ENCODE data around the gene GFOD2. TPM values are rescaled to one million over a fixed set of nuclear protein-coding genes. Genes with fewer than 3 reads are reported as not detected.
A peak's percentile ranks its signal among the peaks of the same experiment; 100 is the strongest.

Gene GFOD2
- total and polyA plus RNA-seq, 4 donors: 7.4 to 27.3 (median 13.6) TPM

GRCh38 chr16:67644038-67644437 lies 75.1 kb downstream of the GFOD2 start:
- no peak for ATAC-seq (ENCODE audit: low FRiP score)
- Histone ChIP-seq H3K4me3 (ENCODE audit: low read length in 2 of 2) (no peak overlapping the region), H3K27ac (ENCODE audit: low read depth in 1 of 2, low read length in 2 of 2) (no peak overlapping the region), H3K27me3 (ENCODE audit: control insufficient read depth in 1 of 2, insufficient read depth in 2 of 2, low read length in 1 of 2) (no peaks in the 10 kb centered on the region), H3K36me3 (ENCODE audit: control insufficient read depth in 1 of 2, insufficient read depth in 2 of 2, low read length in 1 of 2) (no peaks in the 10 kb centered on the region), H3K4me1 (ENCODE audit: control insufficient read depth in 1 of 2, insufficient read depth in 2 of 2, low read length in 2 of 2) (no peaks in the 10 kb centered on the region), H3K9me3 (ENCODE audit: control insufficient read depth, low read length) (no peaks in the 10 kb centered on the region)
- intact Hi-C loops (cut with DNase I): no loop called here
- WGBS, 2 donors: 90 to 93% methylated on average over 9 of the region's 9 CpGs
- DNase-seq: peak in 1 of 2 donors; percentile 67

GRCh38 chr16:67641779-67642708 lies 77.1 kb downstream of the GFOD2 start:
- no peak overlapping the region for H3K27ac ChIP-seq (ENCODE audit: low read depth in 1 of 2, low read length in 2 of 2)
- H3K9me3 ChIP-seq (ENCODE audit: control insufficient read depth, low read length): no peaks in the 10 kb centered on the region
- H3K4me3 ChIP-seq (ENCODE audit: low read length in 2 of 2): no peak overlapping the region
- H3K4me1 ChIP-seq (ENCODE audit: control insufficient read depth in 1 of 2, insufficient read depth in 2 of 2, low read length in 2 of 2): no peaks in the 10 kb centered on the region
- no peaks in the 10 kb centered on the region for H3K27me3 ChIP-seq (ENCODE audit: control insufficient read depth in 1 of 2, insufficient read depth in 2 of 2, low read length in 1 of 2)
- DNase-seq: peak; percentile 85 to 90
- intact Hi-C loops (cut with DNase I): no loop called here
- WGBS, 2 donors: 10 to 12% methylated on average over 10 of the region's 10 CpGs
- peak; percentile 69 for ATAC-seq (ENCODE audit: low FRiP score)
- peaks cover 0 to 3% of the 10 kb centered on the region in 2 donors for H3K36me3 ChIP-seq (ENCODE audit: control insufficient read depth in 1 of 2, insufficient read depth in 2 of 2, low read length in 1 of 2)

GRCh38 chr16:67637625-67638024 lies 81.5 kb downstream of the GFOD2 start:
- 91 to 95% methylated on average over 12 of the region's 12 CpGs for WGBS, 2 donors
- no peak overlapping the region for H3K27ac ChIP-seq (ENCODE audit: low read depth in 1 of 2, low read length in 2 of 2)
- H3K27me3 ChIP-seq (ENCODE audit: control insufficient read depth in 1 of 2, insufficient read depth in 2 of 2, low read length in 1 of 2): no peaks in the 10 kb centered on the region
- H3K9me3 ChIP-seq (ENCODE audit: control insufficient read depth, low read length): no peaks in the 10 kb centered on the region
- H3K4me3 ChIP-seq (ENCODE audit: low read length in 2 of 2): no peak overlapping the region
- intact Hi-C loops (cut with DNase I): no loop called here
- H3K36me3 ChIP-seq (ENCODE audit: control insufficient read depth in 1 of 2, insufficient read depth in 2 of 2, low read length in 1 of 2): peaks cover 5 to 8% of the 10 kb centered on the region in 2 donors
- no peaks in the 10 kb centered on the region for H3K4me1 ChIP-seq (ENCODE audit: control insufficient read depth in 1 of 2, insufficient read depth in 2 of 2, low read length in 2 of 2)
- ATAC-seq (ENCODE audit: low FRiP score): no peak
- DNase-seq: peak in 1 of 2 donors; percentile 21

- Histone ChIP-seq H3K27me3 (ENCODE audit: control insufficient read depth in 1 of 2, insufficient read depth in 2 of 2, low read length in 1 of 2) (no peaks in the 10 kb centered on the region), H3K4me1 (ENCODE audit: control insufficient read depth in 1 of 2, insufficient read depth in 2 of 2, low read length in 2 of 2) (no peaks in the 10 kb centered on the region), H3K27ac (ENCODE audit: low read depth in 1 of 2, low read length in 2 of 2) (no peak overlapping the region), H3K4me3 (ENCODE audit: low read length in 2 of 2) (no peak overlapping the region), H3K36me3 (ENCODE audit: control insufficient read depth in 1 of 2, insufficient read depth in 2 of 2, low read length in 1 of 2) (peaks cover 5 to 8% of the 10 kb centered on the region in 2 donors), H3K9me3 (ENCODE audit: control insufficient read depth, low read length) (no peaks in the 10 kb centered on the region)
- ATAC-seq (ENCODE audit: low FRiP score) (no peak), DNase-seq (peak in 1 of 2 donors; percentile 7)
- intact Hi-C loops (cut with DNase I): no loop called here
- 91 to 92% methylated on average over 8 of the region's 8 CpGs for WGBS, 2 donors
Measured at GRCh38 chr16:67636713-67637112, 82.4 kb downstream of the GFOD2 start.

- Histone ChIP-seq H3K9me3 (ENCODE audit: control insufficient read depth, low read length) (no peaks in the 10 kb centered on the region), H3K4me1 (ENCODE audit: control insufficient read depth in 1 of 2, insufficient read depth in 2 of 2, low read length in 2 of 2) (no peaks in the 10 kb centered on the region), H3K36me3 (ENCODE audit: control insufficient read depth in 1 of 2, insufficient read depth in 2 of 2, low read length in 1 of 2) (peaks cover 5 to 12% of the 10 kb centered on the region in 2 donors), H3K4me3 (ENCODE audit: low read length in 2 of 2) (no peak overlapping the region), H3K27me3 (ENCODE audit: control insufficient read depth in 1 of 2, insufficient read depth in 2 of 2, low read length in 1 of 2) (no peaks in the 10 kb centered on the region), H3K27ac (ENCODE audit: low read depth in 1 of 2, low read length in 2 of 2) (no peak overlapping the region)
- ATAC-seq (ENCODE audit: low FRiP score) (no peak), DNase-seq (peak in 1 of 2 donors; percentile 46)
- intact Hi-C loops (cut with DNase I): no loop called here
- 47 to 49% methylated on average over 7 of the region's 7 CpGs for WGBS, 2 donors
Measured at GRCh38 chr16:67632415-67633172, 86.5 kb downstream of the GFOD2 start.

GRCh38 chr16:67628216-67628615 lies 90.9 kb downstream of the GFOD2 start:
- 92 to 95% methylated on average over 14 of the region's 14 CpGs for WGBS, 2 donors
- H3K27ac ChIP-seq (ENCODE audit: low read depth in 1 of 2, low read length in 2 of 2): no peak overlapping the region
- peak in 1 of 2 donors; percentile 68 for DNase-seq
- no peaks in the 10 kb centered on the region for H3K4me1 ChIP-seq (ENCODE audit: control insufficient read depth in 1 of 2, insufficient read depth in 2 of 2, low read length in 2 of 2)
- H3K36me3 ChIP-seq (ENCODE audit: control insufficient read depth in 1 of 2, insufficient read depth in 2 of 2, low read length in 1 of 2): peaks cover 6 to 11% of the 10 kb centered on the region in 2 donors
- H3K27me3 ChIP-seq (ENCODE audit: control insufficient read depth in 1 of 2, insufficient read depth in 2 of 2, low read length in 1 of 2): no peaks in the 10 kb centered on the region
- intact Hi-C loops (cut with DNase I): no loop called here
- H3K9me3 ChIP-seq (ENCODE audit: control insufficient read depth, low read length): no peaks in the 10 kb centered on the region
- no peak overlapping the region for H3K4me3 ChIP-seq (ENCODE audit: low read length in 2 of 2)
- ATAC-seq (ENCODE audit: low FRiP score): no peak

Other genes starting within 250 kb of the GFOD2 start
- gene ATP6V0D1, start 238.2 kb downstream of the GFOD2 start, total RNA-seq: 10 to 100 TPM; 58.7 to 62.0 TPM
- 10 to 100 TPM; 52.0 to 88.0 TPM for gene ATP6V0D1, start 238.2 kb downstream of the GFOD2 start, polyA plus RNA-seq
- gene AGRP, start 235.8 kb downstream of the GFOD2 start, total RNA-seq: not detected
- 1 to 10 TPM in 1 of 2 donors, not detected in 1; 1.5 TPM for gene AGRP, start 235.8 kb downstream of the GFOD2 start, polyA plus RNA-seq
- 100 to 1,000 TPM; 105 to 120 TPM for gene RIPOR1, start 190.5 kb downstream of the GFOD2 start, total RNA-seq
- 10 to 100 TPM; 22.7 to 65.5 TPM for gene RIPOR1, start 190.5 kb downstream of the GFOD2 start, polyA plus RNA-seq
- gene CTCF, start 156.8 kb downstream of the GFOD2 start, total RNA-seq: 10 to 100 TPM; 28.5 to 35.8 TPM
- 10 to 100 TPM; 16.5 to 25.8 TPM for gene CTCF, start 156.8 kb downstream of the GFOD2 start, polyA plus RNA-seq
- 1 to 10 TPM; 3.0 to 4.0 TPM for gene CARMIL2, start 74.2 kb downstream of the GFOD2 start, total RNA-seq
- gene CARMIL2, start 74.2 kb downstream of the GFOD2 start, polyA plus RNA-seq: 1 to 10 TPM in 1 of 2 donors, under 1 TPM in 1; 0.13 to 3.7 TPM
- 10 to 100 TPM; 15.7 to 21.9 TPM for gene ACD, start 59.1 kb downstream of the GFOD2 start, total RNA-seq
- gene ACD, start 59.1 kb downstream of the GFOD2 start, polyA plus RNA-seq: 10 to 100 TPM in 1 of 2 donors, 1 to 10 TPM in 1; 7.0 to 34.6 TPM
- 1 to 10 TPM; 3.9 to 5.3 TPM for gene PARD6A, start 58.4 kb downstream of the GFOD2 start, total RNA-seq
- gene PARD6A, start 58.4 kb downstream of the GFOD2 start, polyA plus RNA-seq: 1 to 10 TPM; 5.9 to 7.8 TPM
- gene ENKD1, start 52.6 kb downstream of the GFOD2 start, total RNA-seq: 10 to 100 TPM in 1 of 2 donors, 1 to 10 TPM in 1; 9.7 to 15.2 TPM
- 10 to 100 TPM; 13.3 to 73.8 TPM for gene ENKD1, start 52.6 kb downstream of the GFOD2 start, polyA plus RNA-seq
- 1 to 10 TPM; 2.6 to 7.9 TPM for gene C16orf86, start 52.5 kb downstream of the GFOD2 start, total RNA-seq
- gene C16orf86, start 52.5 kb downstream of the GFOD2 start, polyA plus RNA-seq: 10 to 100 TPM in 1 of 2 donors, 1 to 10 TPM in 1; 3.1 to 14.4 TPM
- 10 to 100 TPM; 17.7 to 21.6 TPM for gene RANBP10, start 87.2 kb upstream of the GFOD2 start, total RNA-seq
- 10 to 100 TPM in 1 of 2 donors, 1 to 10 TPM in 1; 5.5 to 11.9 TPM for gene RANBP10, start 87.2 kb upstream of the GFOD2 start, polyA plus RNA-seq
- gene TSNAXIP1, start 87.6 kb upstream of the GFOD2 start, total RNA-seq: 1 to 10 TPM in 1 of 2 donors, under 1 TPM in 1; 0.84 to 1.1 TPM
- 1 to 10 TPM in 1 of 2 donors, not detected in 1; 7.3 TPM for gene TSNAXIP1, start 87.6 kb upstream of the GFOD2 start, polyA plus RNA-seq
- gene THAP11, start 123.0 kb upstream of the GFOD2 start, total RNA-seq: 10 to 100 TPM; 21.5 to 24.7 TPM
- gene THAP11, start 123.0 kb upstream of the GFOD2 start, polyA plus RNA-seq: 10 to 100 TPM; 18.0 to 18.6 TPM
- 10 to 100 TPM; 80.7 to 88.2 TPM for gene NUTF2, start 127.6 kb upstream of the GFOD2 start, total RNA-seq
- gene NUTF2, start 127.6 kb upstream of the GFOD2 start, polyA plus RNA-seq: 100 to 1,000 TPM in 1 of 2 donors, 10 to 100 TPM in 1; 95.4 to 130 TPM
- gene CENPT, start 128.4 kb upstream of the GFOD2 start, total RNA-seq: 10 to 100 TPM; 39.8 to 57.9 TPM
- 100 to 1,000 TPM in 1 of 2 donors, 10 to 100 TPM in 1; 28.3 to 168 TPM for gene CENPT, start 128.4 kb upstream of the GFOD2 start, polyA plus RNA-seq
- 10 to 100 TPM; 46.9 to 53.2 TPM for gene EDC4, start 153.7 kb upstream of the GFOD2 start, total RNA-seq
- 10 to 100 TPM; 14.4 to 66.4 TPM for gene EDC4, start 153.7 kb upstream of the GFOD2 start, polyA plus RNA-seq
- gene NRN1L, start 165.6 kb upstream of the GFOD2 start, total RNA-seq: 1 to 10 TPM in 1 of 2 donors, not detected in 1; 2.1 TPM
- 1 to 10 TPM; 1.5 to 3.2 TPM for gene NRN1L, start 165.6 kb upstream of the GFOD2 start, polyA plus RNA-seq
- gene PSKH1, start 173.9 kb upstream of the GFOD2 start, total RNA-seq: 10 to 100 TPM; 29.6 to 30.4 TPM
- gene PSKH1, start 173.9 kb upstream of the GFOD2 start, polyA plus RNA-seq: 10 to 100 TPM; 15.2 to 16.2 TPM
- gene CTRL, start 212.5 kb upstream of the GFOD2 start, total RNA-seq: under 1 TPM; 0.84 to 0.90 TPM
- gene CTRL, start 212.5 kb upstream of the GFOD2 start, polyA plus RNA-seq: 1 to 10 TPM in 1 of 2 donors, not detected in 1; 3.5 TPM
- 10 to 100 TPM; 27.7 to 39.1 TPM for gene PSMB10, start 217.5 kb upstream of the GFOD2 start, total RNA-seq
- gene PSMB10, start 217.5 kb upstream of the GFOD2 start, polyA plus RNA-seq: 10 to 100 TPM; 52.3 to 84.3 TPM
- 10 to 100 TPM; 43.9 to 47.8 TPM for gene LCAT, start 224.8 kb upstream of the GFOD2 start, total RNA-seq
- 100 to 1,000 TPM in 1 of 2 donors, 10 to 100 TPM in 1; 10.6 to 178 TPM for gene LCAT, start 224.8 kb upstream of the GFOD2 start, polyA plus RNA-seq
- gene SLC12A4, start 249.3 kb upstream of the GFOD2 start, total RNA-seq: 100 to 1,000 TPM; 125 to 139 TPM
- 10 to 100 TPM; 15.8 to 87.0 TPM for gene SLC12A4, start 249.3 kb upstream of the GFOD2 start, polyA plus RNA-seq